NCI-H524 treated with DMSO at 0.1 percent for 48 hours (cell line): ENCODE results near the gene GNMT.
"Not testable (repeated sequence)": the region's sequence is repeated elsewhere in the genome, so short reads cannot be mapped to it uniquely, and the experiment has no call there.

Experiments
- DNase-seq: peaks from one replicate; lab custom pipeline; 2025; lab: John Stamatoyannopoulos, UW

GNMT gene

GRCh38 chr6:42941356-42941755 is 19.2 kb upstream of the GNMT start:
- DNase-seq: not testable (repeated sequence)

GRCh38 chr6:42942444-42942843 is 18.1 kb upstream of the GNMT start:
- no peak for DNase-seq

GRCh38 chr6:42947950-42948349 is 12.6 kb upstream of the GNMT start:
- no peak for DNase-seq

- DNase-seq: no peak
Measured at GRCh38 chr6:42952389-42952788, 8.2 kb upstream of the GNMT start.

GRCh38 chr6:42954405-42954804 is 6.1 kb upstream of the GNMT start:
- not testable (repeated sequence) for DNase-seq

GRCh38 chr6:42958125-42958524 is 2.4 kb upstream of the GNMT start:
- DNase-seq: no peak

- DNase-seq: no peak
Measured at GRCh38 chr6:42959917-42960242, 674 bp upstream of the GNMT start.

GRCh38 chr6:42961020-42961470 is 491 bp downstream of the GNMT start:
- no peak for DNase-seq

GRCh38 chr6:42962096-42962495 is 1.5 kb downstream of the GNMT start:
- DNase-seq: no peak

GRCh38 chr6:42962502-42963178 is 2.1 kb downstream of the GNMT start:
- peak; percentile 85 for DNase-seq

GRCh38 chr6:42963179-42963854 is 2.8 kb downstream of the GNMT start:
- DNase-seq: no peak

GRCh38 chr6:42963855-42964605 is 3.5 kb downstream of the GNMT start:
- DNase-seq: no peak

- DNase-seq: no peak
Measured at GRCh38 chr6:42966571-42966970, 6.0 kb downstream of the GNMT start.

- no peak for DNase-seq
Measured at GRCh38 chr6:42967228-42967627, 6.7 kb downstream of the GNMT start.

GRCh38 chr6:42968126-42968701 is 7.7 kb downstream of the GNMT start:
- no peak for DNase-seq

GRCh38 chr6:42968783-42969182 is 8.2 kb downstream of the GNMT start:
- no peak for DNase-seq

GRCh38 chr6:42969431-42969830 is 8.9 kb downstream of the GNMT start:
- no peak for DNase-seq

GRCh38 chr6:42969934-42970333 is 9.4 kb downstream of the GNMT start:
- no peak for DNase-seq

- no peak for DNase-seq
Measured at GRCh38 chr6:42970871-42971612, 10.5 kb downstream of the GNMT start.

GRCh38 chr6:42971746-42972327 is 11.3 kb downstream of the GNMT start:
- no peak for DNase-seq

GRCh38 chr6:42973926-42974325 is 13.4 kb downstream of the GNMT start:
- no peak for DNase-seq
